HG02642 (cell line): Measurements from ENCODE around the gene MMADHC.

Experiments used
- ATAC-seq: cut with Tn5 transposase; IDR thresholded peaks from one replicate; pipeline ENCODE4 v1.9.1; 2021; ENCODE audit warnings: mild to moderate bottlenecking; ENCODE audit not compliant: unreplicated experiment, poor library complexity

MMADHC gene

GRCh38 chr2:149559341-149560068, 28.1 kb downstream of the MMADHC start:
- ATAC-seq = no peak

GRCh38 chr2:149556452-149556851, 31.1 kb downstream of the MMADHC start:
- no peak for ATAC-seq

GRCh38 chr2:149552830-149553229, 34.7 kb downstream of the MMADHC start:
- no peak for ATAC-seq

- no peak for ATAC-seq
Measured at GRCh38 chr2:149552226-149552625, 35.3 kb downstream of the MMADHC start.

- ATAC-seq = no peak
Measured at GRCh38 chr2:149544692-149545091, 42.9 kb downstream of the MMADHC start.

- no peak for ATAC-seq
Measured at GRCh38 chr2:149543845-149544244, 43.7 kb downstream of the MMADHC start.

GRCh38 chr2:149540138-149540537, 47.4 kb downstream of the MMADHC start:
- no peak for ATAC-seq

GRCh38 chr2:149538138-149538833, 49.3 kb downstream of the MMADHC start:
- ATAC-seq = no peak

GRCh38 chr2:149537092-149537726, 50.4 kb downstream of the MMADHC start:
- ATAC-seq = no peak

- ATAC-seq = no peak
Measured at GRCh38 chr2:149536649-149537048, 50.9 kb downstream of the MMADHC start.

- ATAC-seq = no peak
Measured at GRCh38 chr2:149534674-149535073, 52.9 kb downstream of the MMADHC start.

GRCh38 chr2:149528983-149529382, 58.6 kb downstream of the MMADHC start:
- no peak for ATAC-seq

GRCh38 chr2:149527998-149528755, 59.4 kb downstream of the MMADHC start:
- no peak for ATAC-seq

- ATAC-seq = no peak
Measured at GRCh38 chr2:149526689-149527088, 60.9 kb downstream of the MMADHC start.

- ATAC-seq = no peak
Measured at GRCh38 chr2:149525323-149525722, 62.3 kb downstream of the MMADHC start.
